CD4-positive, alpha-beta T cell treated with Interleukin-17A for 1 hour (primary cell): ENCODE measurements around the gene SERPINH1.

ENCODE experiments used
- DNase-seq: peaks from one replicate; pipeline ENCODE4 v3.0.0-alpha.2; 2020

SERPINH1 gene

DNA sequence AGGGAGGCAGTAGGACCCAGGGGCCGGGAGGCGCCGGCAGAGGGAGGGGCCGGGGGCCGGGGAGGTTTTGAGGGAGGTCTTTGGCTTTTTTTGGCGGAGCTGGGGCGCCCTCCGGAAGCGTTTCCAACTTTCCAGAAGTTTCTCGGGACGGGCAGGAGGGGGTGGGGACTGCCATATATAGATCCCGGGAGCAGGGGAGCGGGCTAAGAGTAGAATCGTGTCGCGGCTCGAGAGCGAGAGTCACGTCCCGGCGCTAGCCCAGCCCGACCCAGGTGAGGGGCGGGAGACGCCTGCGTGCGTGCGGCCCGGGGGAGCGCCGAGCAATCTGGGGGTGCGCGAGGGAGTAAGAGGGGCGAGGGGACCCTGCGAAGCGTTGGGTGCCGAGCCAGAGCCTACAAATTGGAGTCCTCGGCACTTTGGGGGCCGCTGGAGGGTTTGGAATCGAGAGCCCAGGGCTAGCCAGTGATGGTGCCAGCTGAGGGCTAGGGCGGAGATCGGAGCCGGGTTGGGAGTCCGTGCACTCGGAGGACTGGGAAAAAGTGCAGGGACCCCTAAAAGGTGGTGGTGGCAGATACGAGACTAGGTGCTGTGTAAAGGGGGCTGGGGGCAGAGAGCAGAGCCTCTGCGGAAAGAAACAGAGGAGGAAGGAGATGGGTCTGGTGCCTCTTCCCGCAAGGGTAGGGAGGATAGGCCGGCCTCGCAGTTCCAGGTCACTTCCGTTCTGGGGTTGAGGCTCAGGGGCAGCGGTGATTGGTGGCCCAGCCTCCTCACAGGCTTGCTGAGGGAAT lies at the start of gene SERPINH1:
SERPINH1 (plus strand) TSS at position 206 of the 788 bp plus-strand sequence. CDS start 4,097 bp downstream, outside the sequence.
- DNase-seq: peak; percentile 64

- DNase-seq: no peak
These were observed 48.8 kb upstream of the SERPINH1 start for GRCh38 chr11:75513250-75513649.

DNA sequence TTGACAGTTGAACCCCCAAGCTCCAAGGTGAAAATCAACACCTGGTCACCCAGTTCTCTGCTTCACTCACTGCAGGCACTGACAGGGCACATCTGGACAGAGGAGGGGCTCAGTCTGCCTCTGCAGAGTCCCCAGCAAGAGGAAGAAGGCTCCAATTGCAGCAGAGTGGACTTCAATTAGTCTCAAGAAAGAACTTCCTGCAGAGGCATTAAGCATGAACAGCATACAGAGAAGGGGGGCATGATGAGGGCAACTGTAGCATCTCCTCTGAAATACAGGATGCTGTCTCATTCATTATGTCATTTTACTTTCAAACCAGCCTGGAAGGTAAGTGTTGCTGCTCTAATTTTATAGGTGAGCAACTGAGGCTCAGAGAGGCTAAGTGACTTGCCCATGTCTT lies 47.5 kb upstream of the SERPINH1 start:
- no peak for DNase-seq

DNA sequence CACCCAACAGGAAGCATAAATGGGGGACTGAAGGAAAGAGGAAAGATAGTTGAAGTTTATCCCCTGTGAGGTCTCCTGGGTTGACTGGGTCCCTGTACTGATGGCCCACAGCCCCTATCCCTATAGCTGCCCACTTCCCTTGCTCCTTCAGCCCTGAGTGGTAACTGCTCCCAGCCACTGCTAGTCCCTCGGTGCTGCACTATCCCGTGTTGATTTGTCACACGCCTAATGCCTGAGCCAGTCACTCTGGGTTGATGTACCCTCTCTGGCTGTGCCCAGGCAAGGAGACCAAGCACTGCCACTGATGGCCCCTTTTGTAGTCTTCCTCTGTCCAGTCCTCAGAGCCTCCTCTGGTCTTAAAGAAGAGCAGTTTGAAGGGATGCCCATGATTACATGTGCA lies 45.9 kb upstream of the SERPINH1 start:
- DNase-seq: no peak

DNA sequence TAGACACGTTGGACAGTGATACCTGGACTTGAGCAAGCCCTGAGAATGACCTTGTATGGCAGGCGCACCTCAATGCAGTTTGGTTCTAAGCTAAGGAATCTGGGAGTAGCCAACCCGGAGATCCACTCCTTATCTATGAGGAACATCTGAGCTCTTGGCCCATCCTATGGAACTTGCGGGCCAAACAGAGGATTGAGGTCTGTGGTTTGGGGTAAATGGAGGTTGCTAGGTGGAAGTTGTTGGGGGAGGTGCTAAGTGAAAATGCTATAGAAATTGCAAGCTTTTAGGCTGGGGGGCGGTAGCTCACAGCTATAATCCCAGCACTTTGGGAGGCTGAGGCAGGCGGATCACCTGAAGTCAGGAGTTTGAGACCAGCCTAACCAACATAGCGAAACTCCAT lies 45.2 kb upstream of the SERPINH1 start:
- no peak for DNase-seq

- no peak for DNase-seq
These were observed 43.9 kb upstream of the SERPINH1 start for GRCh38 chr11:75518204-75518549.

GRCh38 chr11:75518771-75519653 lies 43.0 kb upstream of the SERPINH1 start:
- no peak for DNase-seq

DNA sequence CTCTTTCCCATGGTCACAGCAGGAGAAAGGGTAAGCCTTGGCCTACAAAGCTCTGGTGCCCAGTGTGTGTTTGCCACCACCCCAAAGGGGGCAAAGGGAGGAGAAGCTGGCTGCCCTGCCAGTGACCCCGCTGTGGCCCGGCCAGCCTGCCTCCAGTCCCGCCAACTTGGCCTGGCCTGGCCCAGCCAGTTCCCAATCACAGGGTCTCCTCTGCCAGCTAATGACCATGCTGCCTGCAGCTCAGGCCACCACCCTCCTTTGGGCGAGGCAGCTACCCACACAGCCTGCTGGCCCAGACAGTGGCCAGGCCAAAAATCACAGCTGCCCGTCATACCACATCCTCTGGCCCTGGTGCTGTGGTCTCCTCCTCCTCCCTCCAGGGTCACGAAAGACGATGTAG lies 41.4 kb upstream of the SERPINH1 start:
- no peak for DNase-seq

GRCh38 chr11:75522286-75523044 lies 39.6 kb upstream of the SERPINH1 start:
- no peak for DNase-seq

- DNase-seq: no peak
These were observed 38.9 kb upstream of the SERPINH1 start for GRCh38 chr11:75523189-75523588.

DNA sequence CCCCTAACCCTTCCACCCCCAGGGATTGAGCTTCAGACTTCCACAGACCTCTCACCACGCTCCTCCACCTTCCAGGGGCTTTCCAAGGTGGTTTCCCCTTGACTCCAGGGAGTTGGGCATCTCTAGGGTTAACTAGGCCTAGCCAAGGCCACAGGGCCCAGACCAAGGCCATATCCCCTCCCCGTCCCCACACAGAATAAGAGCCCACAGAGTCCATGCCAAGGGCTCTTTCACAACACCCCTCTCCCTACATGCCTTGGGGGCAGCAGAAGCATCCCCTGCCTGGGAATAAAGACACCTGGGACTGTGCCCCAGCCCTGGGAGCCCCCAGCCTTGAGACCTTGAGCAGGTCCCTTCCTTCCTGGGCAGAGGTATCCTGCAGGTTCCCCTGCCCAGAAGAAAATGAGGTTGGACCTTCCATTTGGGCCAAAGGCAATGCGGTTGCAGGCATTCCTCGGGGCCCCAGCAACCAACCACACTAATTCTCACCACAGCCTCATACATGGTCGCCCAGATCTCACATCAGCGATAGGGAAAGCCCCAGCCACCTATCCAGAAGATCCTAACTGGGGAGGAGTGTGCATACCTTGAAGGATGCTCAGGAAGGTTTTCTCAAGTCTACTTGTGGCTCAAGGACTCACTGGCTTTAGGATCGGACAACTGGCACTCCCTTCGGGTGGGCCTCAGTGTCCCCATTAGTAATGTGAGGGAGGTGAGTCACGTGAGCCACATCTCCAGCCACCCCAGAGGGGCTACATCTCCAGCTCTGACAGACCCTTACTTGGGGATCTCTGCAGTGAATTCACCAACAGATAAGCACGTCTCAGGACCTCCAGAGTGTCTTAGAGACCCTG lies 38.0 kb upstream of the SERPINH1 start:
- DNase-seq: no peak

DNA sequence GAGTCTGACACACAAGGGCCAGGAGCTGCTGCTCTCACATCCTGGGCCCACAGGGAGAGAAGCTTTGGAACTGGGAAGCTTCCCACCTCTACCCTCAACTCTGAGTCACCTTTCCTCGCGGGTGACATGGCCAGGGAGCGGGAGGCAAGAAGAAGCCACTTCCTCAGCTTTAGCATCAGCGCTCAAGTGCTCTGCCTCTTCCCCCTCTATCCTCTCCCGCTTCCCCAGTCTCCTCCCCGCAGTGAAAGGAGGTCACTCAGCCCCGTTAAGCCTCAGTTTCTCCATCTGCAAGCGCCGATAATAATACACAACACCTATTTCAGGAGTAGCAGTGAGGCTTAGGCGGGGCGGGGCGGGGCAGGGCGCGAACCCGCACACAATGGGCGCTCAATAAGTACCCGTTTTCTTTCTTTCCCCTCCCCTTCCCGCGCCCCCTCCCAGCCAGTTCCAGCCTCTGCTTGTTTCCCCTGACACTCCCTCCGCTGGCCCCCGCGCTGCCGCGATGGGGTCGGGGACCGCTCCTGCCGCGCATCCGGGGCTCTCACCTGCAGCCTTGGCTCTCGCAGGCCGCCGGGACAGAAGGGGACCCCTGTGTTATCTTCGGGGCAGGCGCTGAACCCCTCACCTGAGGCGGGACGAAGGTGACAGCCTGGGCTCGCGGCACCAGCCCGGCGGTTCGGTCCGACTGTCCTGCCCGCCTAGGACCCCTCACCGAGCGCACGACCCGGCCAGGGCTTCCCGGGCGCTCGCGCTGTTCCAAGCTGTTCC lies 37.2 kb upstream of the SERPINH1 start:
- peak; percentile 40 for DNase-seq

DNA sequence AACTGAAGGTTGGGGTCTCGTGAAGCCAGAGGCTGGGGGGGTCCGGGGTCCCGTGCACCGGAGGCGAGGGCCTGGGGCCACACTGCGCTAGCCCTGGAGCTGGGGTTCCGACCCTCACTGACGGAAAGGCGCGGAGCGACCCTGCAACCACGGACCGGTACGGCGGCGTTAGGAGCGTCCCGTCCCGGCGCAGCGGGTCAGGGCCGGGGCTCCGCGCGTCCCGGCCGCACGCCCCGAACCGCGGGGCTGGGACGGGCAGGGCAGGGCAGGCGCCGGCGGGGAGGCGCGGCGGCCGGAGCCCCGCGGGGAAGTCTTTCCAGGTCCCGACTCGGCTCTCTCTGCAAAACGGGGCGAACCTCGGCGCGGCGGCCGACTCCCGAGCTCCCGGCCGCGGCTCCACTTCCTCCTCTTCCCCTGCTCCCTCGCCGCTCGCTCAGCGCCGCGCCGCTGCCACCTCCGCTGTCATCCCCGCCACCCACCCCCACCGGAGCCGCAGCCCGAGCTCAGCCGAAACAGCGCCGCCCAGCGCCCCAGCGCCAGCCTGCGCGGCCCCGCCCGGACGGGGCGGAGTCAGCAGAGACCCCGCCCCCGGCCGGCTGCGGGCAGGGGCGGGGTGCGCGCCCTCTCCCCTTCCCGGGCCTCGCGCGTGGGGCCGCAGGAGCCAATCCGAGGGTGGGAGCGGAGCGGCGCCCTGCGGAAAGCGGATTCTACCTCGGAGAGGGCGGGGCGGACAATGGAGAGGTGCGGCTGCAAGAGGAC lies 36.4 kb upstream of the SERPINH1 start, which contains the start of gene GDPD5:
GDPD5 (minus strand) TSS at position 509 of the 759 bp plus-strand sequence. CDS start 48,206 bp downstream, outside the sequence.
- peak; percentile 90 for DNase-seq

- no peak for DNase-seq
These were observed 35.9 kb upstream of the SERPINH1 start for GRCh38 chr11:75526192-75526541.

DNA sequence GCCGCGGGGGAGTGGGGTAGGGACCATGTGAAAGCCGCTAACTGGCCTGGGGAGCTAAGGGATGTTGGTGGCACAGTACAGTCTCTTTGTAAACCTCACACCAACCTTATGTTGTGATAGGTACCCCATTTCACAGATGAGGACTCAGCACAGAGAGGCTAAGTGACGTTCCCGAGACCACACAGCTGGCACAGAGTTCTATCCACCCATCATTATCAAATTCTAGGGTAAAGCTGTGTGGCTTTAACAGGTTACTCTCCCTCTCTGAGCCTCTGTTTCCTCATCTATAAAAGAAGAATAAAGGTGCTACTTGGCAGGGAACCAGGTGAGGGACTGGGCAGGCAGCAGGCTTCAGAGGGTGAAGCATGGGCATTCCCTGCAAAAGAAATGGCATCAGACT lies 34.9 kb upstream of the SERPINH1 start:
- no peak for DNase-seq

- DNase-seq: no peak
These were observed 33.9 kb upstream of the SERPINH1 start for GRCh38 chr11:75527938-75528735.

- no peak for DNase-seq
These were observed 31.5 kb upstream of the SERPINH1 start for GRCh38 chr11:75530577-75530976.

DNA sequence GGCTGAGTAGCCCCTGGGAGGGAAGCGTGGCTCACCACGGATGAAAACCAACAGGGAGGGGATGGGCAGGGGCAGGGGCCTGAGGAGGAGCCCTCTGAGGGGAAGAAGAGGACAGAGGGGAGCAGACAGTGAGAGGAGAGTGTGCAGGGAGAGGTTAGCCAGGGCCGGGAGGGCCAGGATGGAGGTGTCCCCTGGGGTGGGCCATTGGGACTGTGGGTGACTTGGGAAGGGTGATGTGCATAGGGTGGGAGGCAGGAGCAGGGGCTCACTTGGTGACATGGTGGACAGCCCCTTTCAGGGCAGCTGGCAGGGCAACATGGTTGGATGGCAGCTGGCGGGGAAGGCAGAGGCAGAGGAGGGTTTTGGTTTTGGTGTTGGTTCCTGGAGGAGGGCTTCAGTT lies 30.7 kb upstream of the SERPINH1 start:
- DNase-seq: no peak

DNA sequence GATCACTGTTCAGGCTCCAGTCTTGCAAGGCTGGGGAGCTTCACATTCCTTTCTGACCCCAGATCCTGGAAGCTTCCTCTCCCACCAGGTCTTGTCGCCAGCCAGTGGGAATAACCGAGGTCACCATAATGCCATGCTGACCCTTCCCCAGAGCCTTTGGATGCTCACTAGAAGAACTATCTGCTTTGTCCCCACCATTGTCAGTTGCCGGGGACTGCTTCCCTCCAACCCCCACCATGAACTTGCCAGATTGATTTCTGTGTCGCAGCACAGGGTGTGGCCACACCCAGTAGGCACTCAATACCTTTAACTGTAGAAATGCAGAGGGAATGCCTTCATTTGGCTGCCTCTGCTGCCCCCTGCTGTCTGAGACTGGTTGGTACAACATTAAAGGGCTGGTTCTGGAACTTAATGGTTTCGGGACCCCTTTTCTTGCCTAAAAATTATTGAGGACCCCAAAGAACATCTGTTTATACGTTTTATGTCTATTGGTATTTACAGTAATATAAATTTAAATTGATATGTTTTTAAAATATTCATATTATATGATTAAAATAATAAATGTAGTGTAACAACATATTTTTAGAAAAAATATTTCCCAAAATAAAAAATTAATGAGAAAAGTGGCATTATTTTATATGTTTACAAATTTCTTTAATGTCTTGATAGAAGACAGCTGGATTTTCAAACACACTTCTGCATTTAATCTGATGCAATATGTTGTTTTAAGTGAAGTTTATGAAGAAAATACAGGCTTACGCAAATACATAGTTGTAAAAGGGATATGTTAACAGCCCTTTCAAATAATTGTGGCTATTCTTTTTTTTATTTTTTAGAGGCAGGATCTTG lies 29.6 kb upstream of the SERPINH1 start:
- DNase-seq: peak; percentile 88
